H1 (cell line): ENCODE results near the gene PHC2. TPM values are rescaled to one million over a fixed set of nuclear protein-coding genes. Genes with fewer than 3 reads are reported as not detected.

Experiments used
- CTCF ChIA-PET: fragments of 300-600 bp; sonication (Branson Sonifier 250); formaldehyde crosslinking; loops from one replicate; lab custom pipeline; 2021; ENCODE audit not compliant: partially characterized antibody; lab: Charles Lee
- POLR2A ChIA-PET: fragments of 300-600 bp; sonication (Branson Sonifier 250); formaldehyde crosslinking; loops from one replicate; lab custom pipeline; 2021; ENCODE audit warnings: inconsistent platforms; ENCODE audit not compliant: partially characterized antibody; lab: Charles Lee
- DNase-seq, 2 experiments: peaks; one replicate each; pipeline versions ENCODE4 v3.0.0 to v3.0.0-alpha.2; 2010 to 2022; ENCODE audit warnings: low spot score in 2 of 2, low read depth in 1 of 2, mixed read lengths in 1 of 2
- FAIRE-seq: peaks from 2 replicates; lab custom pipeline; 2011; peaks lifted over from hg19 to GRCh38; lab: Jason Lieb, UNC
- H2AFZ ChIP-seq: 2 replicates; pipeline ENCODE4 v1.8.1; 2012; ENCODE audit warnings: low read length, inconsistent platforms
- H2AK5ac ChIP-seq: 2 replicates; pipeline ENCODE4 v1.6.1; 2013; ENCODE audit warnings: low read depth, low read length
- H2BK120ac ChIP-seq: replicated peaks from 2 replicates; pipeline ENCODE3; 2013; ENCODE audit warnings: low read depth, low read length, inconsistent platforms
- H2BK12ac ChIP-seq: 2 replicates; pipeline ENCODE4 v1.6.1; 2013; ENCODE audit warnings: low read depth, low read length
- H2BK15ac ChIP-seq: 2 replicates; pipeline ENCODE4 v1.6.1; 2013; ENCODE audit warnings: low read length
- H2BK20ac ChIP-seq: 2 replicates; pipeline ENCODE4 v1.6.1; 2013; ENCODE audit warnings: low read length
- H2BK5ac ChIP-seq: 2 replicates; pipeline ENCODE4 v1.6.1; 2013; ENCODE audit warnings: low read depth, low read length
- H3K14ac ChIP-seq: 2 replicates; pipeline ENCODE4 v1.6.1; 2013; ENCODE audit warnings: inconsistent platforms; ENCODE audit not compliant: insufficient read length
- H3K18ac ChIP-seq: 2 replicates; pipeline ENCODE4 v1.6.1; 2013; ENCODE audit warnings: low read length; ENCODE audit errors: extremely low read depth
- H3K23ac ChIP-seq: 2 replicates; pipeline ENCODE4 v1.6.1; 2013; ENCODE audit warnings: inconsistent platforms; ENCODE audit not compliant: insufficient read length
- H3K23me2 ChIP-seq: 2 replicates; pipeline ENCODE4 v1.6.1; 2013; ENCODE audit warnings: low read depth, low read length
- H3K27ac ChIP-seq: 2 replicates; pipeline ENCODE4 v1.6.1; 2011; ENCODE audit warnings: low read depth, low read length, inconsistent platforms
- H3K27me3 ChIP-seq, 4 experiments: replicated peaks in 1 of 4; 1 replicate in 1 of 4; 2 replicates in 3 of 4; pipeline versions ENCODE4 v1.6.1 to v1.8.1; 2011 to 2013; ENCODE audit warnings: low read length in 3 of 4, mild to moderate bottlenecking in 3 of 4, inconsistent platforms in 2 of 4, mixed read lengths in 2 of 4, moderate library complexity in 1 of 4; ENCODE audit not compliant: control insufficient read depth in 3 of 4, insufficient read depth in 3 of 4; ENCODE audit errors: extremely low read depth in 1 of 4
- H3K36me3 ChIP-seq, 4 experiments: 2 replicates each; pipeline versions ENCODE4 v1.6.1 to v1.8.1; 2011 to 2013; ENCODE audit warnings: mild to moderate bottlenecking in 4 of 4, low read length in 3 of 4, moderate library complexity in 2 of 4, control low read depth in 1 of 4, inconsistent platforms in 1 of 4; ENCODE audit not compliant: insufficient read depth in 4 of 4, control insufficient read depth in 2 of 4
- H3K4ac ChIP-seq: replicated peaks from 2 replicates; pipeline ENCODE3; 2013; ENCODE audit warnings: low read length, low read depth, mixed read lengths, inconsistent platforms; ENCODE audit not compliant: insufficient read length
- H3K4me1 ChIP-seq, 4 experiments: replicated peaks in 1 of 4; 1 replicate in 1 of 4; 2 replicates in 3 of 4; pipeline versions ENCODE4 v1.6.1 to v1.8.1; 2011 to 2013; ENCODE audit warnings: low read length in 3 of 4, inconsistent platforms in 2 of 4, mixed read lengths in 1 of 4; ENCODE audit not compliant: insufficient read depth in 4 of 4, control insufficient read depth in 3 of 4
- H3K4me2 ChIP-seq, 2 experiments: 2 replicates each; pipeline versions ENCODE4 v1.6.1 to v1.8.1; 2011 to 2013; ENCODE audit warnings: low read depth in 2 of 2, low read length in 2 of 2, control low read depth in 1 of 2, inconsistent platforms in 1 of 2, mild to moderate bottlenecking in 1 of 2; ENCODE audit not compliant: insufficient read depth in 1 of 2
- H3K4me3 ChIP-seq, 4 experiments: fragments of 200-600, 300-600 bp in 1 of 4; sonication (generic), shearing (Covaris generic), sonication (Bioruptor Twin) in 1 of 4; 2 replicates each; pipeline versions ENCODE4 v1.5.1 to v1.8.1; 2011 to 2016; ENCODE audit warnings: low read length in 4 of 4, low read depth in 3 of 4, control low read depth in 2 of 4, inconsistent platforms in 2 of 4, mild to moderate bottlenecking in 2 of 4, mixed read lengths in 1 of 4, moderate library complexity in 1 of 4; ENCODE audit not compliant: insufficient read depth in 2 of 4; ENCODE audit errors: extremely low read depth in 1 of 4
- H3K56ac ChIP-seq: replicated peaks from 2 replicates; pipeline ENCODE3; 2013; ENCODE audit warnings: low read depth, mild to moderate bottlenecking, mixed read lengths, low read length, inconsistent platforms; ENCODE audit not compliant: insufficient read length
- H3K79me1 ChIP-seq: 2 replicates; pipeline ENCODE4 v1.6.1; 2013; ENCODE audit warnings: low read depth, low read length, control low read depth
- H3K79me2 ChIP-seq, 2 experiments: 2 replicates each; pipeline versions ENCODE4 v1.6.1 to v1.8.1; 2012 to 2013; ENCODE audit warnings: low read length in 2 of 2, mild to moderate bottlenecking in 2 of 2, inconsistent platforms in 1 of 2; ENCODE audit not compliant: insufficient read depth in 2 of 2, control insufficient read depth in 1 of 2
- H3K9ac ChIP-seq, 4 experiments: replicated peaks in 1 of 4; 1 replicate in 1 of 4; 2 replicates in 3 of 4; pipeline versions ENCODE4 v1.6.1 to v1.8.1; 2011 to 2013; ENCODE audit warnings: low read depth in 3 of 4, low read length in 3 of 4, control low read depth in 2 of 4, mild to moderate bottlenecking in 2 of 4, moderate library complexity in 2 of 4, inconsistent platforms in 1 of 4; ENCODE audit errors: extremely low read depth in 1 of 4
- H3K9me3 ChIP-seq, 2 experiments: 2 replicates each; pipeline versions ENCODE4 v1.6.1 to v1.8.1; 2012 to 2013; ENCODE audit warnings: mild to moderate bottlenecking in 2 of 2, moderate library complexity in 2 of 2, control low read depth in 1 of 2, inconsistent platforms in 1 of 2, low read depth in 1 of 2, low read length in 1 of 2, mixed read lengths in 1 of 2; ENCODE audit not compliant: insufficient read depth in 2 of 2
- H4K20me1 ChIP-seq, 2 experiments: replicated peaks in 1 of 2; 2 replicates each; pipeline versions ENCODE3 to v1.8.1; 2011 to 2013; ENCODE audit warnings: inconsistent platforms in 2 of 2, low read length in 2 of 2, mild to moderate bottlenecking in 1 of 2; ENCODE audit not compliant: insufficient read depth in 2 of 2, control insufficient read depth in 1 of 2
- H4K5ac ChIP-seq: 2 replicates; pipeline ENCODE4 v1.6.1; 2013; ENCODE audit warnings: low read length, low read depth, mixed read lengths, inconsistent platforms; ENCODE audit not compliant: insufficient read length
- H4K8ac ChIP-seq: 2 replicates; pipeline ENCODE4 v1.8.0; 2013; ENCODE audit warnings: mild to moderate bottlenecking, moderate library complexity, low read length, inconsistent platforms; ENCODE audit not compliant: insufficient read depth; ENCODE audit errors: extremely low read depth
- H4K91ac ChIP-seq: replicated peaks from 2 replicates; pipeline ENCODE3; 2013; ENCODE audit warnings: low read length, mixed read lengths, inconsistent platforms; ENCODE audit not compliant: insufficient read length
- ATF3 ChIP-seq: IDR thresholded peaks from 2 replicates; pipeline ENCODE4 v1.6.1; 2011; ENCODE audit warnings: low read depth, mild to moderate bottlenecking, low read length; ENCODE audit not compliant: insufficient read depth
- BACH1 ChIP-seq: IDR thresholded peaks from 2 replicates; pipeline ENCODE4 v1.6.1; 2012; ENCODE audit warnings: low read length, improper control_type of control experiment
- CBX8 ChIP-seq: fragments of 300-800, 300-1000 bp; sonication (generic); IDR thresholded peaks from 2 replicates; pipeline ENCODE4 v1.7.1; 2016; ENCODE audit warnings: low read depth, low read length, borderline replicate concordance
- CHD1 ChIP-seq: IDR thresholded peaks from 2 replicates; pipeline ENCODE4 v1.6.1; 2012; ENCODE audit warnings: low read depth, low read length, improper control_type of control experiment
- JUN ChIP-seq: IDR thresholded peaks from 2 replicates; pipeline ENCODE4 v1.6.1; 2011; ENCODE audit warnings: low read depth, mild to moderate bottlenecking, improper control_type of control experiment, low read length
- RBBP5 ChIP-seq: IDR thresholded peaks from 2 replicates; pipeline ENCODE4 v1.7.1; 2012; ENCODE audit warnings: low read depth, mild to moderate bottlenecking, inconsistent platforms, low read length, moderate library complexity, borderline replicate concordance
- TEAD4 ChIP-seq: IDR thresholded peaks from 2 replicates; pipeline ENCODE4 v1.6.1; 2012; ENCODE audit warnings: low read depth, low read length, inconsistent platforms, mixed read lengths
- YY1 ChIP-seq: IDR thresholded peaks from 2 replicates; pipeline ENCODE4 v1.6.1; 2011; ENCODE audit warnings: low read depth, mild to moderate bottlenecking, low read length
- WGBS, 2 experiments: shearing (Covaris generic) in 1 of 2; methylation state at CpG; one replicate each; pipeline versions ENCODE4 v1.1.6 to v1.1.7; 2013 to 2015; ENCODE audit warnings: low lambda C conversion rate in 2 of 2, mixed read lengths in 2 of 2, inconsistent platforms in 1 of 2, low coverage in 1 of 2, missing lambda C conversion rate in 1 of 2; ENCODE audit not compliant: insufficient replicate concordance in 2 of 2, insufficient coverage in 1 of 2, insufficient read length in 1 of 2; ENCODE audit errors: extremely low coverage in 1 of 2, missing lambda C conversion rate in 1 of 2; 5-methylcytosine and 5-hydroxymethylcytosine counted together
- polyA plus RNA-seq, 7 experiments: library from polyadenylated mRNA; depleted of rRNA in 3 of 7; stranded (reverse) in 5 of 7; unstranded in 2 of 7; fragments of >200 nt in 5 of 7; fragments of 200-250 nt in 2 of 7; gene quantifications; 1 replicate in 5 of 7; 2 replicates in 1 of 7; 4 replicates in 1 of 7; pipeline versions ENCODE4 v1.2.1 to v1.2.3, GENCODE V29; 2011 to 2013; ENCODE audit warnings: missing spikeins in 2 of 7, mixed read lengths in 2 of 7
- total RNA-seq: library from RNA; stranded (reverse); fragmentation: NEBNext Ultra II Directional; extraction: Animal tissue kit (Norgen Biotek cat#: 25700); gene quantifications from 2 replicates; pipeline ENCODE4 v1.2.1, GENCODE V29; 2021

Gene PHC2
- total and polyA plus RNA-seq, 2 of the 8 experiments (the other 6 are each of a cell fraction or from before 2014, with no cell fraction given) = 5.6 to 14.2 TPM

- Histone ChIP-seq H4K91ac (no peak overlapping the region), H2AFZ (no peak overlapping the region), H3K14ac (no peak overlapping the region), H3K79me1 (peaks cover 9% of the 10 kb centered on the region), H4K5ac (no peak overlapping the region), H3K18ac (no peak overlapping the region), H3K4me1 (peaks cover 0 to 13% (median 3%) of the 10 kb centered on the region in 4 experiments; a peak in 5 of 7 replicates), H4K8ac (no peak overlapping the region; the same call in 1 of the 2 replicates), H3K9me3 (no peaks in the 10 kb centered on the region), H2AK5ac (no peak overlapping the region), H3K4me2 (no peak overlapping the region), H3K23me2 (no peaks in the 10 kb centered on the region), H3K27me3 (no peaks in the 10 kb centered on the region), H3K79me2 (0 out of 4 replicates have a peak, but pooled peaks cover 0 to 5% of the 10 kb centered on the region in 2 experiments), H3K23ac (no peak overlapping the region), H2BK120ac (no peak overlapping the region), H2BK5ac (no peak overlapping the region), H3K4ac (no peak overlapping the region), H3K9ac (no peak overlapping the region), H4K20me1 (peaks cover 2 to 18% of the 10 kb centered on the region in 2 experiments), H3K27ac (no peak overlapping the region), H3K4me3 (no peak overlapping the region), H2BK15ac (no peak overlapping the region), H3K36me3 (peaks cover 0 to 9% (median 0%) of the 10 kb centered on the region in 4 experiments; a peak in 2 of 8 replicates), H3K56ac (no peak overlapping the region), H2BK12ac (no peak overlapping the region), H2BK20ac (no peak overlapping the region)
- ChIA-PET POLR2A (no interaction called here), CTCF (interaction anchor here (3.1 kb wide), 1 partner anchor 21 kb away, joined by 20 read pairs; no protein-coding TSS in a partner anchor)
- DNase-seq = no peak
- no peak for TF ChIP-seq ATF3
- TF ChIP-seq RBBP5 = no peak
- no peak for TF ChIP-seq BACH1
- no peak for TF ChIP-seq JUN
- no peak for TF ChIP-seq CBX8
- TF ChIP-seq CHD1 = no peak
- TF ChIP-seq YY1 = no peak
- TF ChIP-seq TEAD4 = no peak
- WGBS, 2 experiments = 94% methylated on average over 39 of the region's 45 CpGs; no CpG with 5 or more reads in 1 of the 2 experiments
- no peak for FAIRE-seq
These were observed 155.0 kb downstream of the PHC2 start for GRCh38 chr1:33275706-33276572.
